Breast epithelium (tissue), 4 donors: ENCODE results near the gene RGP1. TPM values are rescaled to one million over a fixed set of nuclear protein-coding genes. Genes with fewer than 3 reads are reported as not detected.

Source experiments
- DNase-seq, 2 donors: peaks; one replicate each; pipeline ENCODE4 v3.0.0-alpha.2; 2019; ENCODE audit warnings: low spot score in 2 of 2
- H3K27ac ChIP-seq, 2 donors: fragments of 200-600 bp; sonication (generic) in 1 of 2; one replicate each; pipeline ENCODE4 v1.5.1; 2016 to 2019; ENCODE audit warnings: mild to moderate bottlenecking in 1 of 2
- H3K27me3 ChIP-seq, 2 donors: fragments of 200-600 bp; sonication (generic) in 1 of 2; one replicate each; pipeline versions ENCODE4 v1.5.1 to v1.6.0; 2017 to 2019; ENCODE audit warnings: control low read depth in 1 of 2, mild to moderate bottlenecking in 1 of 2
- H3K36me3 ChIP-seq: fragments of 200-600 bp; one replicate; pipeline ENCODE4 v1.5.1; 2019
- H3K4me1 ChIP-seq, 2 donors: fragments of 200-600 bp; sonication (generic); one replicate each; pipeline ENCODE4 v1.5.1; 2016 to 2019; ENCODE audit warnings: control low read depth in 1 of 2
- H3K4me3 ChIP-seq, 3 donors: fragments of 200-600 bp; sonication (generic); 1 replicate in 2 of 3; 2 replicates in 1 of 3; pipeline ENCODE4 v1.5.1; 2016 to 2019; ENCODE audit warnings: mild to moderate bottlenecking in 3 of 3, moderate library complexity in 2 of 3
- H3K9me3 ChIP-seq, 2 donors: fragments of 200-600 bp; sonication (generic) in 1 of 2; one replicate each; pipeline ENCODE4 v1.5.1; 2016 to 2019; ENCODE audit warnings: control low read depth in 1 of 2
- CTCF ChIP-seq, 3 donors: fragments of 450-650 bp; IDR thresholded peaks; one replicate each; pipeline ENCODE4 v1.5.1; 2016 to 2017; ENCODE audit warnings: antibody characterized with exemption in 3 of 3, mild to moderate bottlenecking in 3 of 3, moderate library complexity in 3 of 3
- POLR2A ChIP-seq: fragments of 450-650 bp; IDR thresholded peaks from one replicate; pipeline ENCODE4 v1.6.1; 2016; ENCODE audit warnings: antibody characterized with exemption, mild to moderate bottlenecking, moderate library complexity
- POLR2AphosphoS5 ChIP-seq, 3 donors: sonication (generic); formaldehyde crosslinking; IDR thresholded peaks; one replicate each; pipeline ENCODE4 v1.6.1; 2017; ENCODE audit warnings: antibody characterized with exemption in 3 of 3
- intact Hi-C: fragments of 100-400 bp; cut with DNase I; formaldehyde crosslinking; loops from one replicate; pipeline ENCODE4 v1.15.1; 2023; ENCODE audit warnings: low total_unique reads
- total RNA-seq, 3 donors: library from RNA; depleted of rRNA; stranded (reverse); fragments of >200 nt; gene quantifications; one replicate each; pipeline ENCODE4 v1.1.0, GENCODE V29; 2016

Gene RGP1
- total RNA-seq, 3 donors from 2014 or later, result 16.7 to 20.1 (median 17.4) TPM

GRCh38 chr9:35771943-35772342 lies 22.9 kb downstream of the RGP1 start:
- no peak for TF ChIP-seq CTCF (IDR thresholded peaks at IDR 0.05)
- no peak for TF ChIP-seq POLR2A
- no peak for TF ChIP-seq POLR2AphosphoS5 (IDR thresholded peaks at IDR 0.05)
- Histone ChIP-seq H3K27me3 (no peaks in the 10 kb centered on the region), H3K9me3 (no peaks in the 10 kb centered on the region), H3K27ac (peak overlapping the region in 1 of 2 donors; percentile 58), H3K4me1 (peaks cover 0 to 15% of the 10 kb centered on the region in 2 donors), H3K4me3 (no peak overlapping the region), H3K36me3 (no peaks in the 10 kb centered on the region)
- no peak for DNase-seq
- intact Hi-C loops, result no loop called here

- no peaks in the 10 kb centered on the region for H3K36me3 ChIP-seq
- intact Hi-C loops, result no loop called here
- TF ChIP-seq POLR2A (no peak), POLR2AphosphoS5 (IDR thresholded peaks at IDR 0.05) (no peak), CTCF (IDR thresholded peaks at IDR 0.05) (no peak)
- H3K9me3 ChIP-seq, result no peaks in the 10 kb centered on the region
- no peak for DNase-seq
- no peak overlapping the region for H3K27ac ChIP-seq
- H3K27me3 ChIP-seq, result no peaks in the 10 kb centered on the region
- H3K4me1 ChIP-seq, result peaks cover 0 to 15% of the 10 kb centered on the region in 2 donors
- H3K4me3 ChIP-seq, result no peak overlapping the region
These were observed 26.0 kb downstream of the RGP1 start for GRCh38 chr9:35774907-35775635.

GRCh38 chr9:35776018-35776417 lies 26.9 kb downstream of the RGP1 start:
- no peak overlapping the region for H3K4me3 ChIP-seq
- intact Hi-C loops, result no loop called here
- TF ChIP-seq CTCF (IDR thresholded peaks at IDR 0.05), result no peak
- no peak for TF ChIP-seq POLR2AphosphoS5 (IDR thresholded peaks at IDR 0.05)
- TF ChIP-seq POLR2A, result no peak
- no peak for DNase-seq
- no peaks in the 10 kb centered on the region for H3K36me3 ChIP-seq
- H3K27ac ChIP-seq, result no peak overlapping the region
- H3K9me3 ChIP-seq, result no peaks in the 10 kb centered on the region
- peaks cover 0 to 8% of the 10 kb centered on the region in 2 donors for H3K4me1 ChIP-seq
- no peaks in the 10 kb centered on the region for H3K27me3 ChIP-seq

GRCh38 chr9:35778496-35778895 lies 29.4 kb downstream of the RGP1 start:
- DNase-seq, result no peak
- no peaks in the 10 kb centered on the region for H3K9me3 ChIP-seq
- TF ChIP-seq POLR2AphosphoS5 (IDR thresholded peaks at IDR 0.05) (no peak), CTCF (IDR thresholded peaks at IDR 0.05) (no peak), POLR2A (no peak)
- intact Hi-C loops, result no loop called here
- no peak overlapping the region for H3K4me3 ChIP-seq
- H3K27me3 ChIP-seq, result no peaks in the 10 kb centered on the region
- no peak overlapping the region for H3K27ac ChIP-seq
- H3K36me3 ChIP-seq, result no peaks in the 10 kb centered on the region
- H3K4me1 ChIP-seq, result no peaks in the 10 kb centered on the region

GRCh38 chr9:35781066-35781465 lies 32.0 kb downstream of the RGP1 start:
- Histone ChIP-seq H3K9me3 (no peaks in the 10 kb centered on the region), H3K4me1 (no peaks in the 10 kb centered on the region), H3K4me3 (no peak overlapping the region), H3K36me3 (no peaks in the 10 kb centered on the region), H3K27ac (no peak overlapping the region), H3K27me3 (no peaks in the 10 kb centered on the region)
- no peak for TF ChIP-seq CTCF (IDR thresholded peaks at IDR 0.05)
- TF ChIP-seq POLR2AphosphoS5 (IDR thresholded peaks at IDR 0.05), result no peak
- TF ChIP-seq POLR2A, result no peak
- no peak for DNase-seq
- intact Hi-C loops, result loop anchor here (5.0 kb wide), 1 partner anchor 599 kb away; no protein-coding TSS in a partner anchor
